GM18861 (cell line): Measurements from ENCODE around the gene CS.
A peak's percentile ranks its signal among the peaks of the same experiment; 100 is the strongest.
"Not testable (repeated sequence)": the region's sequence is repeated elsewhere in the genome, so short reads cannot be mapped to it uniquely, and the experiment has no call there.

ENCODE experiments used
- ATAC-seq: cut with Tn5 transposase; IDR thresholded peaks from one replicate; pipeline ENCODE4 v1.9.1; 2021; ENCODE audit not compliant: unreplicated experiment

The CS gene

DNA sequence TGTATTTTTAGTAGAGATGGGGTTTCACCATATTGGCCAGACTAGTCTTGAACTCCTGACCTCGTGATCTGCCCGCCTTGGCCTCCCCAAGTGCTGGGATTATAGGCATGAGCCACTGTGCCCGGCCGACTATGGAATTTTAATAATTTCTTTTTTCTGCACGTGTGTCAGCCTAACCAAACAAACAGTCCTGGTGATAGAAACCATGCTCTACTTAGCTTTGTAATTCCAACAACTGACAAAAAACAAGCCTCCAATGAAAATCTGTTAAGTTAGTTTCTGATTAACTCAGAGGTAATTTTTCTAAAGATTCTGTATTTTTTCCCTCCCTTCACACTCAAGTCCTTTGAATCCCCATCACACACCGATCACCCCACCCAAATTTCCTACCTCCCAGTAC lies 18.1 kb downstream of the CS start:
- no peak for ATAC-seq

DNA sequence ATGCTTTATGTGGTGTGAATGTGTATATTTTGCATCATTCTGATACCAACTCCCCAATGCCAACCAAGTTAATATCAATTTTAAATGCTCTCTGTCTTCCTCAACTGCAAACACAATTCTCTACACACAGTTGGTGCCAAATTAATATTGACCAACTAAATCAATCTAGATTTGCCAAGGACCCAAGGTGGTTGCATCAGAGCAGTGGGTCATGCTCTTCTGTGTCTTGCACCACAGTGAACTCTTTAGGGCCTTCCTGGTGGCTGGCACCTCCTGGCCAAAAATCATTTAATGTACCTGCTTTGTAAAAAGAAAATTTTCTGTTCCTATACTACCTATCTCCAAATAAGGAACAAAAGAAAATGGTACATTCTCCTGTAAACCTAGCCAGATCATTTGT lies 19.3 kb downstream of the CS start:
- no peak for ATAC-seq

DNA sequence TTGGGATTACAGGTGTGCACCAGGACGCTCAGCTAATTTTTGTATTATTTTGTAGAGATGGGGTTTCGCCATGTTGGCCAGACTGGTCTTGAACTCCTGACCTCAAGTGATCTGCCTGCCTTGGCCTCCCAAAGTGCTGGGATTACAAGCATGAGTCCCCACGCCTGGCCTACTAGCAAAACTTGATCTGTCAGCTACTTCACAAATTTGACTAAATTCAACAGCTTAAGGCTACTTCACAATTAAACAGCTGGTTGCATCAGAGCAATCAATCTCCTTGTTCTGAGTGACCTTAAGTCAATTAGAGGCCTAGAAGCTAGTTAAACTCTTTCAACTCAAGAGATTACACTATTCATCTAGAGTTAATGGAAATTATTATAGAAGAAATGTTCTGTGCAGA lies 21.2 kb downstream of the CS start:
- ATAC-seq, result no peak

DNA sequence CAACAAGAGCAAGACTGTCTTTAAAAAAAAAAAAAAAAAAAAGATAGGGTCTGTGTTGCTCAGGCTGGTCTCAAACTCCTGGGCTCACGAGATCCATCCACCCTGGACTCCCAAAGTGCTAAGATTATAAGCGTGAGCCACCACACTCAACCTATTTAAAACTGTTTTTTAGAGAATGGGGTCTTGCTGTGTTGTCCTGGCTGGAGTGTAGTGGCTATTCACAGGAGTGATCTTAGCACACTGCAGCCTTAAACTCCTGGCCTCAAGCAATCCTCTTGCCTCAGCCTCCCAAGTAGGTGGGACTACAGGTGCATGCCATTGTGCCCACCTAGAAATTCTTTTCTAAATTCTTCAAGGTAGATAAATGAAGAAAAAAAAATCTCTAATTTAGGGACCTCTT lies 25.8 kb downstream of the CS start:
- no peak for ATAC-seq

DNA sequence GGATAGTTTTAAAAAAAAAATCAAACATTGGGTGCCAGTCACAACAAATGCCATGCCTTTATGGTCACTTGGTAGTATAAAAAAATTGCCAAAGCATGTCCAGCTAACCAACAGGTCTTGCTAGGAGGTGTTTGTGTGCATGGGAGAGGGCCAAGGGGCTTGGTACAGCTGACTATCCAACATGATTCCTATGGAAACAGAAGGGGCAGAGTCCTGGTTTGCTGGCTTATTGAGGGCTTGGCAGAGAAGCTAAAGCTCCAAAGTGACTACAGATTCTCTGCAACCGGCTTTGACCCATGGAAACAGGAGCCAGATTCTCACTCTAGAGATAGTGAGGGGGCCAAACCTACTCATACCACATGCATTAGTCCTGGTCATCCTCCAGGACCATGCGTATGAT lies 27.7 kb downstream of the CS start:
- not testable (repeated sequence) for ATAC-seq

DNA sequence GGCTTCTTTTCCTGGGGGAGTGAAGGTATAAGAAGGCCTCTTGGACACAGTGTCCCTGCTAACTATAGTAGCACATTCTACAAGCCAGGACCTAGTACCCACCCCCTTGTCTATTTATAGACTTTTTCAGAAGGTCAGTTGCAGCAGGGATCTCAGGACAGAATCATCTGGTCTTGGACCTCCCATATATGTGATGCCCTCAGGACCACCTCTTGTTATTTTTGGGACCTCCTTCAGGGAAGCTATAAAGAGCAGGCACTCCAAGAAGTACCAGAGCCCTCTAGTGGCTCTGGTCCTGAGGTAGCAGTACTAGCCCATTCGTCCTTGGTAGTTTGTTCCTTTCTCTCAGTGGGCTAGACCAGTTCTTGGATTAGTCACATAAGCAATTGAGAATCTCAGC lies 29.1 kb downstream of the CS start:
- no peak for ATAC-seq

DNA sequence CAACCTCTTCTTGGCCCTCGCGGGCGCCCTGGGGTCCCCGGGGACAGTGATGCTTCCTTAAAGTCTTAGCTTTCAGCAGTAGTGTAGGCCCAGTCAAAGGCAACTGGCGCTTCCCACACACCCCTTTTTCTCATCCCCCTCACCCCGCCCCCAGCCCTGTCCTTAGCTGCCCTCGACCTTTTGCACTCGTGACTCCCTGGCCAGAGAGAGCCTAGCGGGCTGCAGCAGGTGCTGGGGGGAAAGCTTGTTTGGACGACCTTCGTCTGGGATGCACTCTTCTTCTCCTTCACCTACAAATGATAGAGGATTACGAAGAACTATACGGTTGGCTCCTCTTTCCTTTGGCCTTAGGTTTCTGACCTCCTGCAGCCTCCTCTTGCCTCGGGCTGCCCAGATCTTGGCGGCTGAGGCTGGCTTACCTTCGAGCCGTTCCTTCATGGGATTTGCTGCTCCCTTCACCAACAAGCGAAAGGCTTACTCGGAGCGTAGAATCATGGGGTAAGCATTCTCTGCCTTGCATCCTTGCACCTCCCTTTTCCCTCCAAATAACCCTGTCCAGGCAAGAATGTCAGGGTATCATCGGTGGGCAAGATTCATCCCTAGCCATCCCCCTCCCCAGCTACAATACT lies 32.6 kb downstream of the CS start:
- ATAC-seq, result peak; percentile 11

DNA sequence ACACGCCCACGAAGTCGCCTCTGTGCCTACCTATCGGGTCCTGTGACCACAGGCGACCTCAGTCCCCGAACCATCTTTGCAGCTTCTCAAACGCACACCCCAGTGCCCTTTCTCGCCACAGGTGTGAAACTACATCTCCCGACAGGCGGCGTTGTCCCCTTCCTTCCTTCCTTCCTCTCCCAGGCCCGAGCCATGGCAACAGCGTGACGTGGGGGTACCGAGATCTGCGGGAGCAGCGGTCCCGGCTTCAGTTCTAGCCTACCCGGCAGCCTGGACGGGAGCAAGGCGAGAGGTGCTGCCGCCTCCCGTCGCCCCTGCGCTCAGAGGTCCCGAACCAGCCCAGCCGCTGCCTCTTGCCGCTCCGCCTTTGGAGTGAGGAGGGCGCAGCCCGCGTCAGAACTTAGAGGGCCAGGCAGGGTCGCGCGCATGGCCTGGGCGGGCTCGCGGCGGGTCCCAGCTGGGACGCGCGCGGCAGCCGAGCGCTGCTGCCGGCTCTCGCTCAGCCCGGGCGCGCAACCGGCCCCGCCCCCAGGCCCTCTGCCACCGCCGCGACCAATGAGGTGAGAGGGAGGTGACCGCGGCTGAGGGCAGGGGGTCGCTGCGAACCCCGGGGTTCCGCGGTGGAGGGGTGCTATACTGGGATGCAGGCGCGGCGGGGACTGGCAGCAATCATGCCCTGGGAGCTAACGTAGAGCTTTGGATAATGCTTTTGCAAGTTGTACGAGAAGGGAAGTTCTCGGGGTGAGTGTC lies 33.3 kb downstream of the CS start, which contains the start of gene COQ10A:
Gene COQ10A, plus strand, starts transcription at position 250 of the 750 bp plus-strand sequence. Its CDS starts 177 bp downstream, at position 427.
- peak; percentile 74 for ATAC-seq

DNA sequence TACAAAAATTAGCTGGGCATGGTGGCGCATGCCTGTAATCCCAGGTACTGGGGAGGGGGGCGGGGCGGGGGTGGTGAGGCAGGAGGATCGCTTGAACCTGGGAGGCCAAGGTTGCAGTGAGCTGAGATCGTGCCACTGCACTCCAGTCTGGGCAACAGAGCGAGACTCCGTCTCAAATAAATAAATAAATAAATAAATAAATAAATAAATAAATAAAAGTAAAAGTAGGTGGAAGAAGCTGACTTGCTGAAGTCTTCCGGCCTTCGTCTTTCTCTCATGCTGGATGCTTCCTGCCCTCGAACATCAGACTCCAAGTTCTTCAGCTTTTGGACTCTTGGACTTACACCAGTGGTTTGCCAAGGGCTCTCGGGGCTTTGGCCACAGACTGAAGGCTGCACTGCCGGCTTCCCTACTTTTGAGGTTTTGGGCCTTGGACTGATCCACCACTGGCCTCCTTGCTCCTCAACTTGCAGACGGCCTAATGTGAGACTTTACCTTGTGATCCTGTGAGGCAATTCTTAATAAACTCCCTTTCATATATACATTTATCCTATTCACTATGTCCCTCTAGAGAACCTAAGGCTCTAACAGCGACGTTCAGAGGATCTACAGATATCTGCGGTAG lies 34.0 kb downstream of the CS start:
- not testable (repeated sequence) for ATAC-seq

DNA sequence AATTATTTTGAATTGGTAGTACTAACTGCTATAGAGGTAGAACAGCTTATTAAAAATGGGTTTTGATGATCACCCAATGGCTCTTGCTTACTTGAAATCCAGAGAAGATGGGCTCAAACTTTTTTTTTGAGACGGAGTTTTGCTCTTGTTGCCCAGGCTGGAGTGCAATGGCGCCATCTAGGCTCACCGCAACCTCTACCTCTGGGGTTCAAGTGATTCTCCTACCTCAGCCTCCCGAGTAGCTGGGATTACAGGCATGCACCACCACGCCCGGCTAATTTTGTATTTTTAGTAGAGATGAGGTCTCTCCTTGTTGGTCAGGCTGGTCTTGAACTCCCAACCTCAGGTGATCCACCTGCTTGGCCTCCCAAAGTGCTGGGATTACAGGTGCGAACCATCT lies 37.2 kb downstream of the CS start:
- not testable (repeated sequence) for ATAC-seq

DNA sequence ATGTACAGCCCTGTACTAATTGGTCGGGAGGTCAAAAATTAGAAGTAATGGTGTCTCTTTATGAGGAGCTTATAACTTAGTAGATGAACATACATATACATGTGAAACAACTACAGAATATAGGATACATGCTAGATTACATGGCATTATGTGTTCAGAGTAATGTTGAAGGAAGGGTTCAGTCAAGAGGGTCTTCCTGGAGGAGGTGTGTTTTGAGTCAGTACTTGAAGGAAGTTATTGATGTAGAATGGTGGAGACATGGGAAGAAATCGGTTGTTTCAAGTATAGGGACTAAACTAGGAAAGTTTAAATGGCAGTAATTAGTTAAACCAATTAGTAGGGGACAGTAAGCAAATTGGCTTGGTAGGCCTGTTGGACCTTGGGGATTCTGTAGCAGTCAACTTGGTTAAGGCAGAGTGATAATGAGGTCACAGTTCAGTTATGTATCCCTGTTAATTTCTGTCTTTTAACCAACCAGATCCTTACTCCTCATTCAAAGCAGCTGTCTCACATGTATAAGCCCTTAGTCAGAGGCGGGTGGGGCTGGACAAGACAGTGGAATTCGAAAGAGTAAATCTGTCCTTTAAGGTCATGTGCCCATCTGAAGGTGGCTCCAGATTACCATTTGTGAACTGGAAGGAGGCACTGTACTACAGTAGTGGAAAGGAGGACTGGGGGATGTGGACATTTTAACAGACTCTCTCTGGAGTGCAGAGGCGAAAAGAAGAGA lies 38.5 kb downstream of the CS start:
- no peak for ATAC-seq

DNA sequence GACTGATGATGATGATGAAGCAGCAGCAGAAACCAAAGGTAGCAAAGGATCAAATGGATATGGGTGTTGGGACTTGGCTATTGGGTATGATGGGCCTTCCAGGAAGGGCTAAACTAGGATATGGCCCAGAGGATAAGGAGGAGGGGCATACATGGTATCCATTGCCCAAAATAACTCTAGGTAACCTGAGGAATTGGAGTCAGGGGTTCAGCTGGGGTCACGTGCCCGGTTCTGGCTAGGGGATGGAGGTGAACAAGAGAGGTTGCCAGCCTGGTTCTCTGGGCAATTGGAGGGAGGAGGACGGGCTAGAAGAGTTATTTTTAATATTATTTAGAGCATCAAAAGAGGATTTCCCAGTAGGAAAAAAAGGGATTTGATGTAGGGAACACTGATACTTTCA lies 39.2 kb downstream of the CS start:
- no peak for ATAC-seq

DNA sequence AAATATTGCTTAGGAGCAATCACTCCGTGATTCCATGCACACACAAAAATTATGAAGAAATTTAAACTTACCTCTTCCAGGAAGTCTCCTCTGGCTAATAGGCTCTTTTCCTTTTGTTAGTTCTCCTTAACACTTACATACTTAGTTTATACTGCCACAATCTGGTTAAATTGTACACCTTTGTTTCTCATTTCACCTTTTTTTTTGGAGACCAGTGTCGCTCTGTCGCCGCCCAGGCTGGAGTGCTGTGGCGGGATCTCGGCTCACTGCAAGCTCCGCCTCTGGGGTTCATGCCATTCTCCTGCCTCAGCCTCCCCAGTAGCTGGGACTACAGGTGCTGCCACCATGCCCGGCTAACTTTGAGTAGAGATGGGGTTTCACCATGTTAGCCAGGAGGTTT lies 39.8 kb downstream of the CS start:
- no peak for ATAC-seq

DNA sequence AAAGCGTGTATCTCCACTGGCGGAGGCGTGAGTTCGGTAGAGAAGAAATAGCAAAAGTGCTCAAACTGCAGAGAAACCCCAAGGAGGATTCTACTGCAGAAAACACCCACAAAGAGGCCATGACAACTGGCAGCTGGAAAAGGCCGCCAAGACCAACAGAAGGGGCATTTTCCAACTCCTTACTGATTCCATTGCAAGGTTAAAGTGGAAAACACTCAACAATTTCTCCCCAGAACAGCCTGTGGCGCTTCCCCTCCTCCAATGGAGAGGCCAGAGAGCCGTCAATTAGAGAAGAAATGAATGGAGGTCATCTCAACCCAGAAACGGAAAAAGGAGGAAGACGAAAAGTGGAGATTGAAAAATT lies 41.3 kb downstream of the CS start:
- ATAC-seq, result no peak

DNA sequence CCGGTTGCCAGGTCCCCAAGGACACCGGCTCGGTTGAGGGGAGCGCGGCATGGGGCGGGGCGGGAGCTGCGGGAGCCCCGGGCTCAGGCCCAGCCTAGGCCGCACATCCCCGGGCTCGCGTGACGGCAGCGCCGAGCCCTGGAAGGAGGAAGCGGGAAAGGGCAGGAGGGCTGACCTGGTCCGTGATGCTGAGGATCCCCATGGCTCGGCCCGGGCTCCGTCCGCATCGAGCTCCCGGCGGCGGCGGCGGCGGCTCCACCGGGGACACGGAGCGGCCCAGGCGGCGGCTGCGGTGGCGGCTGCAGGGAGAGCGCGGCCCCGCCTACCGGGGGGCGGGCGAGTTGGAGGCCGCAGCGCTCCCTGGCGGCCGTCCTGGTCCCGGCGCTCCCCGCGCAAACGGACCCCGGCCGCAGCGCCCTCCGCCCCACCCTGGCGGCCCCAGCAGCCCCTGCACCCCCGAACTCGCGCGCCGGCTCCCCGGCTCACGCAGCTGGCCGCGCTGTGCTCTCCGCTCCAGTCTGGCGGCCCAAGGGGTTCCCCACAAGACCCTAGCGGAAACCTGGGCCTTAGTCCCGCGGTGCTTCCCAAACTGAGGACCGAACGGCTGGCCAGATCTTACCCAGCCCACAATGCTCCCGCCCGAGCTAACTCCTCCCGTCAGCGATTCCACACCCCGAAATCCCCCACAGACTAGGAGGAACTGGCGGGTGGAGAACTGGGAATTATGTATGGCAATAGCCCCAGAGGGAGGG lies 41.9 kb downstream of the CS start, which contains the start of gene ANKRD52:
Gene ANKRD52, minus strand, starts transcription at position 317 of the 752 bp plus-strand sequence. Its CDS starts 115 bp downstream, at position 202.
- peak; percentile 86 for ATAC-seq

DNA sequence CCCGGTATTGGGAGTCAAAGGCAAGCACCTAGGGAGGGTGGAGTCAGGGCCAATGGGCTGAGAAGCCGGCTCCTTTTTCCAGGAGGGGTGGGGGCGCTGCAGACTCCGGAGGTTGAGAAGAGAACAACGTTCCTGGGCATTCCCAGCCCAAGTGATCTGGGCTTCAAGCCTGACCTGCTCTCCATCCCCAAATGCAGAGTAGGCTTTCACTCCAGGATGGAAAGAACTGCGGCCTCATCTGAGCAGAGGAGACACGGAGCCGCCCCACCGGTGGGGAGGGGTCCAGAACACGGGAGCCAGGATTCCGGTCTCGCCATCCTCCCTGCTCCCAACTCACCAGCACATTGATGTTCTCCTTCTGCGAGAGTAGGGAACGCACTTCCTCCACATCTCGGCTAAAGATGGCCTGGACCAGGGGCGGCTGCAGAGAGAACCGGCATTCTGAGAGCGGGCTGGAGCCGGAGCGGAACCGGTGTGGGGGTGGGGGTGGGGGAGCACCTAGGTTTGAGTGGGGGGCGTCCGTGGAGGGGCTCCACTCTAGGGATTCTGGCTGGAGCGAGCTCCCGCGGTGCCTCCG lies 42.6 kb downstream of the CS start:
- ATAC-seq, result no peak

DNA sequence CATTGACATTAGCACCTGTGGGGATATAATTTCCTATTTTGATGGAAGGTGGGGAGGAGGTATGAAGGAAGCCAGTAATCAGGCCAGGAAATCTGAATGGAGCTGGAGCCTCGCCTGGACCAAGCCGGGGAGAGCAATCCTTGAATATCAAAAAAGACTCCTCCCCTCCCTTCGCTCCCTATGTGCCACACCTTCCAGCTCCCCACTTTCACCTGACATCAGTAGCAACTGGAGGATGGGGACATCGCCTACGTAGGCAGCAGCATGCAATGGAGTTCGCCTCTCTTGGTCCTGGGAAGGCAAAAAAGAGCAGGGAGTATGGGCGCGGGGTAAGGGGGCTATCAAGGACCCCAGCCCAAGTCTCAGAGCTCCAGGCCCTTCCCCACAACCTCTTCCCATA lies 43.1 kb downstream of the CS start:
- ATAC-seq, result no peak

DNA sequence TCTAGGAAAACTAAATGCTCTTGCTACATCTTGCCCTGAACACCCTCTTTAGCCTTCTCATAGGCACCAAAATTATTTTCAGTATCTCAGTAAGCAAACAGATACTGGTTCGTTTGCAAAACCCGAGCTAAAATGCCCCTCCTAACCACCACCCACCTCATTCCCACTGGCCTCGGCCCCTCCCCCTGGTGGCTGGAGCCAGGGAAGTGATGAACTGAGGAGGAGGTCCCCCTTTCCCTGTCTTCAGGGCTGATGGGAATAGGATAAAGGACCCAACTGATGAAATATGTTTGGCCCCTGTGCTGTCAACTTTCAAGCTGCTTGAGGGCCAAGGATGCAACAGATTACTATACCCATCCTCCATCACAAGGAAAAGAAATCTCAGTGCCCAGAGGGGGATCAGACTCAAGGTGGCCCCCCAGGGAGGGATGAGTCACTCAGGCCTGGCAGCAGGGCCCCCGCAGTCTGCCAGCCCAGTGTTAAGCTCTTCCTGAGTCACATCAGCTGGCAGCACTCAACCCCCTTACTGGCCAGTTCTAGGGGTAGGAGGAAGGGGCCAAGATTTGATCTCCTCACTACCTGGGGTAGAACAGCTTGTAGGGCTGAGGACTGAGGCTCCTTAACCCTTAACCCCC lies 43.7 kb downstream of the CS start:
- no peak for ATAC-seq

DNA sequence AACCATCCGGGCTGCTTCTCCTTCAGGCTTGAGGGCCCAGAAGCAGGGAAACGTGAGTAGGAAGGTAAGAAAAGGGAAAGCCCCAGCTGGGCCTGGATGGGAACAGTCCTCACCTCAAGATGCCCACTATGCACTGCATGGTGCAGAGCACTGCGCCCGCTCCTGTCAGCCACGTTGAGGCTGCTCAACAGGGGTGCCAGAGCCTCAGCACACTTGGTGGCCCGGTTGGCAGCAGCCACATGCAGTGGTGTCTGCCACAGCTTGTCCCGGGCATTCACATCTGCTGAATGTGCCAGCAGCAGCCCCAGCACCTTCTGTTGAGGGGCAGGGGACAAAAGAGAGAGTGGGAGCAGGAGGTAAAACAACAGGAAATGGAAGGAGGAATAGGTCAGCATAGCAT lies 44.5 kb downstream of the CS start:
- no peak for ATAC-seq

DNA sequence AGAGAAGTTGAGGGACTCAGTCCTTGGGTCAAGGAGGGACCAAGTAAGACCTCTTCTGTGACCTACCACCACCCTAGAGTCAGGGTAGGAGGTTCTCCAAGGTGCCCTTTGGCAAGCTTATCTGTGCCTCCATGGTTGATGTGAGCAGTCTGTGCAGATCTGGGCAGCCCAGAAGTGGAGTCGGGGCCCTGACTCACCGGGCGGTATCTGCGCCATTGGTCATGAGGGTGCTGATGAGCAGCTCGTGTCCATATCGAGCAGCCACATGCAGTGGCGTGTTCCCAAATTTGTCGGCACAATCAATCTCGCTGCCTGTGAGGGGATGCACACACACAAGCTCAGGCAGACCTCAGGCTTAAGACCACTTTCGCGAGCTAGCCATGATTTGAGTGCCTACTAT lies 47.0 kb downstream of the CS start:
- no peak for ATAC-seq
